AG09319 (cell line): Measurements from ENCODE around the gene GPR4.

Source experiments
- DNase-seq: peaks from one replicate; pipeline ENCODE4 v3.0.0-alpha.2; 2010; ENCODE audit warnings: low read depth; ENCODE audit errors: extremely low read depth
- CTCF ChIP-seq: IDR thresholded peaks from 2 replicates; pipeline ENCODE4 v1.5.1; 2011; ENCODE audit warnings: low read depth, mild to moderate bottlenecking, inconsistent platforms, low read length, moderate library complexity

GPR4 gene

GRCh38 chr19:45569619-45570421 is 32.2 kb downstream of the GPR4 start:
- no peak for DNase-seq
- TF ChIP-seq CTCF: peak; percentile 77

DNA sequence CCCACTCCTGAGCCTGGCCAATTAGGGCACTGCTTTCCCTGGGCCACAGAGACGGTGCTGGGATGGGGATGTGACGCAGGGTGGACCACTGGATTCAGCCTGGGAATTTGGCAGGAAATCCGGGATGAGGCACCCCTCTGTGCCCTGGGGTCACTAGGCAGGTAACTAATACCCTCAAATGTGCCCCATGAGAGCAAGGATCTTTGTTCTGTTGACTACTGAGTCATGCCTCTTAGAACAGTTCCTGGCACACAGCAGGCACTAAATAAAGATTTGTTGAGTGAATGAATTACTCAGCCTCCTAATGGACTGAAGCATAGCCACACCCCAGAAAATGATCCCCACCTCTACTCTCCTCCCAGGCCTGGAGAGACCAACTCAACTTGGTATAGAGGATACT is 33.3 kb downstream of the GPR4 start:
- TF ChIP-seq CTCF: no peak
- DNase-seq: no peak

GRCh38 chr19:45567609-45568008 is 34.4 kb downstream of the GPR4 start:
- TF ChIP-seq CTCF: no peak
- no peak for DNase-seq

- DNase-seq: no peak
- TF ChIP-seq CTCF: no peak
Measured at GRCh38 chr19:45564131-45564780, 37.8 kb downstream of the GPR4 start.

DNA sequence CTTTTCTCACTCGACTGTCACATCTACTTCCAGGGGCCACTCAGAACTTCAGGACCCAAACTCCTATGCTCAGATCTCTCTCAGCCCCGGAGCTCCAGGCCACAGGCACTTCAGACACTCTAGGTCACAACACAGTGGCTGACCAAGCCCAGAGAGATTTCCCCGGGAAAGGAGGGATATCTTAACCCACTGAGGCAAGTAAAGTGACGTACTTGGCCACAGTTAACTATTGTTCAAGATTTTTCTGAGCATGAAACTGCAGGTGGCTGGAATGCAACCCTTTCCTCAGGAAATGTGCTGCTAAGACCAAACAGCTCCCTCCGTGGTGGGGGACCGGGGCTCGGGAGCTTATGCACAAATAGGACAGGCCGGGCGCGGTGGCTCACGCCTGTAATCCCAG is 41.3 kb downstream of the GPR4 start:
- no peak for DNase-seq
- no peak for TF ChIP-seq CTCF

GRCh38 chr19:45560038-45560437 is 42.0 kb downstream of the GPR4 start:
- no peak for TF ChIP-seq CTCF
- DNase-seq: no peak

DNA sequence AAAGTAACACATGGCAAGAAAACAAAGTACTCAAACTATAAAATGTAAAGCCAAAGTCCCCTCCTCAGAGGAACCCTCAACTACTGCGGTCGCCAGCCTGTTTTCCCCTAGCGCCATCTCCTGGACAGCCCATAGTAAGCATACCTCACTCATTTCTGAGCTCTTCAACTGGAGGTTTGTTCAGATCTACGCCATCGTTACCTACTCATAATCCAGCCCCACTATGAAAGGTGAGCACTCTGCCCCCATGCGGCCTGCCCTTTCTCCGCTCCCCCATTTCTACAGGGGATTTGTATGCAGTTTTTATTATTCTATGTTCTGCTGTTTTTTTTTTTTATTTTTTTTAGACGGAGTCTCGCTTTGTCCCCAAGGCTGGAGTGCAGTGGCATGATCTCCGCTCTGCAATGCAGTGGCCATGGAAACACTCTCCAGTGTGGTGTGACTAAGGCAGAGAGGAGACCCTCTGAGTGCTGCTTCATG is 43.6 kb downstream of the GPR4 start:
- TF ChIP-seq CTCF: peak; percentile 60
- no peak for DNase-seq
